MM.1S (cell line): Measurements from ENCODE around the gene USP13.

Experiments used
- DNase-seq: peaks from one replicate; pipeline ENCODE4 v3.0.0-alpha.2; 2015
- H2AFZ ChIP-seq: fragments of 300-600 bp; sonication (generic); 2 replicates; pipeline ENCODE4 v1.6.0; 2016; ENCODE audit warnings: antibody characterized with exemption, low read length
- H3F3A ChIP-seq: fragments of 300-600 bp; sonication (generic); 2 replicates; pipeline ENCODE4 v1.6.1; 2016; ENCODE audit warnings: mild to moderate bottlenecking, antibody characterized with exemption, low read length, moderate library complexity, mixed read lengths; ENCODE audit not compliant: insufficient read depth
- H3K27ac ChIP-seq: fragments of 300-600 bp; sonication (generic); 2 replicates; pipeline ENCODE4 v1.5.1; 2016; ENCODE audit warnings: mild to moderate bottlenecking, low read length
- H3K27me3 ChIP-seq: fragments of 300-600 bp; sonication (generic); replicated peaks from 2 replicates; pipeline ENCODE4 v1.6.0; 2016; ENCODE audit warnings: low read length; ENCODE audit not compliant: insufficient read depth
- H3K36me3 ChIP-seq: fragments of 300-600 bp; sonication (generic); replicated peaks from 2 replicates; pipeline ENCODE4 v1.6.1; 2016; ENCODE audit warnings: mild to moderate bottlenecking, low read length, mixed read lengths; ENCODE audit not compliant: insufficient read depth
- H3K4me1 ChIP-seq: fragments of 300-600 bp; sonication (generic); 2 replicates; pipeline ENCODE4 v1.6.1; 2016; ENCODE audit warnings: low read length, mixed read lengths
- H3K4me2 ChIP-seq: fragments of 300-600 bp; sonication (generic); 2 replicates; pipeline ENCODE4 v1.6.0; 2016; ENCODE audit warnings: low read depth, low read length
- H3K4me3 ChIP-seq: fragments of 300-600 bp; sonication (generic); 2 replicates; pipeline ENCODE4 v1.5.1; 2016; ENCODE audit warnings: low read length, mixed read lengths
- H3K79me2 ChIP-seq: fragments of 300-600 bp; sonication (generic); 2 replicates; pipeline ENCODE4 v1.6.1; 2016; ENCODE audit warnings: mixed run types, low read length, mixed read lengths
- H3K9ac ChIP-seq: fragments of 300-600 bp; sonication (generic); 2 replicates; pipeline ENCODE4 v1.6.1; 2016; ENCODE audit warnings: low read length, mixed read lengths
- H3K9me2 ChIP-seq: fragments of 300-600 bp; sonication (generic); replicated peaks from 2 replicates; pipeline ENCODE4 v1.6.1; 2016; ENCODE audit warnings: mild to moderate bottlenecking, low read length, mixed read lengths; ENCODE audit not compliant: insufficient read depth
- H3K9me3 ChIP-seq: fragments of 300-600 bp; sonication (generic); replicated peaks from 2 replicates; pipeline ENCODE4 v1.6.1; 2016; ENCODE audit warnings: mild to moderate bottlenecking, low read length, mixed read lengths; ENCODE audit not compliant: insufficient read depth
- H4K20me1 ChIP-seq: fragments of 300-600 bp; sonication (generic); 2 replicates; pipeline ENCODE4 v1.6.1; 2016; ENCODE audit warnings: mild to moderate bottlenecking, low read length, moderate library complexity, mixed read lengths; ENCODE audit not compliant: insufficient read depth
- CTCF ChIP-seq: fragments of 300-600 bp; sonication (generic); IDR thresholded peaks from 2 replicates; pipeline ENCODE4 v1.5.1; 2016; ENCODE audit warnings: antibody characterized with exemption, low read length, mixed read lengths
- EZH2 ChIP-seq: fragments of 300-600 bp; sonication (generic); optimal IDR thresholded peaks from 2 replicates; pipeline ENCODE3; 2017; ENCODE audit warnings: low read depth, mild to moderate bottlenecking, antibody characterized with exemption, low read length, mixed read lengths
- EZH2phosphoT487 ChIP-seq: fragments of 300-600 bp; sonication (generic); IDR thresholded peaks from 2 replicates; pipeline ENCODE4 v1.6.1; 2018; ENCODE audit warnings: antibody characterized with exemption, low read length

USP13 gene

GRCh38 chr3:179671747-179672242 lies 19.0 kb downstream of the USP13 start:
- Histone ChIP-seq H2AFZ (no peak overlapping the region), H3K27ac (no peak overlapping the region), H3K36me3 (no peaks in the 10 kb centered on the region), H3K79me2 (peaks cover 91% of the 10 kb centered on the region), H3K27me3 (no peaks in the 10 kb centered on the region), H3F3A (no peaks in the 10 kb centered on the region), H3K4me3 (no peak overlapping the region), H3K9me2 (no peaks in the 10 kb centered on the region), H3K9me3 (no peaks in the 10 kb centered on the region), H4K20me1 (no peaks in the 10 kb centered on the region), H3K4me2 (no peak overlapping the region), H3K4me1 (no peaks in the 10 kb centered on the region), H3K9ac (no peak overlapping the region)
- TF ChIP-seq EZH2: no peak
- TF ChIP-seq EZH2phosphoT487: no peak
- TF ChIP-seq CTCF: no peak
- DNase-seq: no peak

- Histone ChIP-seq H2AFZ (no peak overlapping the region), H3K4me1 (no peaks in the 10 kb centered on the region), H4K20me1 (no peaks in the 10 kb centered on the region), H3K9me3 (no peaks in the 10 kb centered on the region), H3K4me3 (no peak overlapping the region), H3K36me3 (no peaks in the 10 kb centered on the region), H3F3A (no peaks in the 10 kb centered on the region), H3K79me2 (peaks cover 90% of the 10 kb centered on the region), H3K9me2 (no peaks in the 10 kb centered on the region), H3K27ac (no peak overlapping the region), H3K9ac (no peak overlapping the region), H3K4me2 (no peak overlapping the region), H3K27me3 (no peaks in the 10 kb centered on the region)
- TF ChIP-seq CTCF: no peak
- no peak for TF ChIP-seq EZH2phosphoT487
- no peak for TF ChIP-seq EZH2
- no peak for DNase-seq
Observed at GRCh38 chr3:179672918-179673317, 20.1 kb downstream of the USP13 start.

- H3K36me3 ChIP-seq: no peaks in the 10 kb centered on the region
- H3K9me2 ChIP-seq: no peaks in the 10 kb centered on the region
- H4K20me1 ChIP-seq: no peaks in the 10 kb centered on the region
- DNase-seq: no peak
- TF ChIP-seq EZH2 (no peak), CTCF (no peak), EZH2phosphoT487 (no peak)
- no peaks in the 10 kb centered on the region for H3K9me3 ChIP-seq
- H3K4me3 ChIP-seq: no peak overlapping the region
- no peak overlapping the region for H3K9ac ChIP-seq
- H2AFZ ChIP-seq: no peak overlapping the region
- H3K4me1 ChIP-seq: no peaks in the 10 kb centered on the region
- no peak overlapping the region for H3K27ac ChIP-seq
- no peak overlapping the region for H3K4me2 ChIP-seq
- H3K27me3 ChIP-seq: no peaks in the 10 kb centered on the region
- H3K79me2 ChIP-seq: peaks cover 90% of the 10 kb centered on the region
- no peaks in the 10 kb centered on the region for H3F3A ChIP-seq
Observed at GRCh38 chr3:179673523-179673922, 20.7 kb downstream of the USP13 start.
